ENCODE measurements around the gene CARD11.

- TF ChIP-seq, protein P1, sequence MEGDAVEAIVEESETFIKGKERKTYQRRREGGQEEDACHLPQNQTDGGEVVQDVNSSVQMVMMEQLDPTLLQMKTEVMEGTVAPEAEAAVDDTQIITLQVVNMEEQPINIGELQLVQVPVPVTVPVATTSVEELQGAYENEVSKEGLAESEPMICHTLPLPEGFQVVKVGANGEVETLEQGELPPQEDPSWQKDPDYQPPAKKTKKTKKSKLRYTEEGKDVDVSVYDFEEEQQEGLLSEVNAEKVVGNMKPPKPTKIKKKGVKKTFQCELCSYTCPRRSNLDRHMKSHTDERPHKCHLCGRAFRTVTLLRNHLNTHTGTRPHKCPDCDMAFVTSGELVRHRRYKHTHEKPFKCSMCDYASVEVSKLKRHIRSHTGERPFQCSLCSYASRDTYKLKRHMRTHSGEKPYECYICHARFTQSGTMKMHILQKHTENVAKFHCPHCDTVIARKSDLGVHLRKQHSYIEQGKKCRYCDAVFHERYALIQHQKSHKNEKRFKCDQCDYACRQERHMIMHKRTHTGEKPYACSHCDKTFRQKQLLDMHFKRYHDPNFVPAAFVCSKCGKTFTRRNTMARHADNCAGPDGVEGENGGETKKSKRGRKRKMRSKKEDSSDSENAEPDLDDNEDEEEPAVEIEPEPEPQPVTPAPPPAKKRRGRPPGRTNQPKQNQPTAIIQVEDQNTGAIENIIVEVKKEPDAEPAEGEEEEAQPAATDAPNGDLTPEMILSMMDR (IDR thresholded peaks at IDR 0.05), result no peak
- TF ChIP-seq POLR2A (IDR thresholded peaks at IDR 0.05), result no peak
These were observed 170.5 kb downstream of the CARD11 start for GRCh38 chr7:2873146-2873545.
